Astrocyte (in vitro differentiated cells and primary cell): ENCODE results near the gene SYT2.

Source experiments
- EZH2 ChIP-seq: IDR thresholded peaks from 2 replicates; pipeline ENCODE4 v1.6.1; 2012; ENCODE audit warnings: mild to moderate bottlenecking, low read length, inconsistent platforms; ENCODE audit not compliant: insufficient read depth
- TF ChIP-seq, protein P1 (sequence below): IDR thresholded peaks from 2 replicates; pipeline ENCODE4 v1.5.1; 2011; ENCODE audit warnings: low read depth, mild to moderate bottlenecking, inconsistent platforms, low read length, moderate library complexity; ENCODE audit not compliant: insufficient read depth

DNA sequence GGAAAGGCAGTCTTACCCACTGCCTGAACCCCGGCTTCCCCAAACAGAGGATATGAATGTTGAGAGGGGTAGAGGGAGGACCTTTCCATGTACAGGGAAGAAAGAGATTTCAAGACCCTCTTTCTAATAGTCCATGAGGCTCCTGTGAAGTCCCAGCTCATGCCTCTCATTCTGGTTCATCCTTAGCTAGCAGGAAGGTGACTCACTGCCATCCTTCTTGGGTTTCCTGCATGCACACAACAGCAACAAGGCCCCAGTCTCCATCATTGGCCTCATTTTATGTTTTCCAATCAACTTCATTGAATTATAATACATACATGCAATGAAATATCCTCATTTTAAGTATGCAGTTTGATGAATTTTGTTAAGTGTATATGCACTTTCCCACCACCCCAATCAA is 46.2 kb downstream of the SYT2 start:
- TF ChIP-seq, protein P1, sequence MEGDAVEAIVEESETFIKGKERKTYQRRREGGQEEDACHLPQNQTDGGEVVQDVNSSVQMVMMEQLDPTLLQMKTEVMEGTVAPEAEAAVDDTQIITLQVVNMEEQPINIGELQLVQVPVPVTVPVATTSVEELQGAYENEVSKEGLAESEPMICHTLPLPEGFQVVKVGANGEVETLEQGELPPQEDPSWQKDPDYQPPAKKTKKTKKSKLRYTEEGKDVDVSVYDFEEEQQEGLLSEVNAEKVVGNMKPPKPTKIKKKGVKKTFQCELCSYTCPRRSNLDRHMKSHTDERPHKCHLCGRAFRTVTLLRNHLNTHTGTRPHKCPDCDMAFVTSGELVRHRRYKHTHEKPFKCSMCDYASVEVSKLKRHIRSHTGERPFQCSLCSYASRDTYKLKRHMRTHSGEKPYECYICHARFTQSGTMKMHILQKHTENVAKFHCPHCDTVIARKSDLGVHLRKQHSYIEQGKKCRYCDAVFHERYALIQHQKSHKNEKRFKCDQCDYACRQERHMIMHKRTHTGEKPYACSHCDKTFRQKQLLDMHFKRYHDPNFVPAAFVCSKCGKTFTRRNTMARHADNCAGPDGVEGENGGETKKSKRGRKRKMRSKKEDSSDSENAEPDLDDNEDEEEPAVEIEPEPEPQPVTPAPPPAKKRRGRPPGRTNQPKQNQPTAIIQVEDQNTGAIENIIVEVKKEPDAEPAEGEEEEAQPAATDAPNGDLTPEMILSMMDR, result no peak
- TF ChIP-seq EZH2, result no peak
